Hepatocyte (in vitro differentiated cells): Measurements from ENCODE around the gene MPV17.

ENCODE experiments used
- CTCF ChIP-seq: fragments of 200-600 bp; sonication (generic); IDR thresholded peaks from 2 replicates; pipeline ENCODE4 v1.5.1; 2016; ENCODE audit warnings: antibody characterized with exemption, mild to moderate bottlenecking; ENCODE audit not compliant: poor library complexity
- EZH2 ChIP-seq: fragments of 200-600 bp; sonication (generic); IDR thresholded peaks from 2 replicates; pipeline ENCODE4 v1.6.1; 2016; ENCODE audit warnings: antibody characterized with exemption, mild to moderate bottlenecking, borderline replicate concordance
- EZH2phosphoT487 ChIP-seq: fragments of 200-600 bp; sonication (generic); IDR thresholded peaks from one replicate; pipeline ENCODE4 v1.6.1; 2018; ENCODE audit warnings: antibody characterized with exemption, mild to moderate bottlenecking, low read depth, moderate library complexity; ENCODE audit not compliant: unreplicated experiment, severe bottlenecking

GRCh38 chr2:27323596-27324285, 844 bp upstream of the MPV17 start:
- TF ChIP-seq CTCF (no peak), EZH2 (no peak), EZH2phosphoT487 (no peak)
